ENCODE results near the gene KLHL25. TPM values are rescaled to one million over a fixed set of nuclear protein-coding genes. Genes with fewer than 3 reads are reported as not detected.
"Not testable (repeated sequence)": the region's sequence is repeated elsewhere in the genome, so short reads cannot be mapped to it uniquely, and the experiment has no call there.

Gene KLHL25
- total RNA-seq, 1 donor from 2014 or later = 45.1 TPM

GRCh38 chr15:85831415-85832113 is 36.8 kb upstream of the KLHL25 start:
- DNase-seq = peak; percentile 82
- Mint-ChIP-seq H3K27me3 (ENCODE audit: unreplicated experiment) (peaks cover 17% of the 10 kb centered on the region), H3K36me3 (ENCODE audit: unreplicated experiment) (no peaks in the 10 kb centered on the region), H3K9me3 (ENCODE audit: unreplicated experiment) (peaks cover 16% of the 10 kb centered on the region), H3K27ac (ENCODE audit: unreplicated experiment) (peak overlapping the region; percentile 89), H3K4me3 (ENCODE audit: unreplicated experiment) (peak overlapping the region; percentile 59), H3K4me1 (ENCODE audit: low read depth, unreplicated experiment) (peaks cover 36% of the 10 kb centered on the region)
- TF ChIP-seq, protein P1, sequence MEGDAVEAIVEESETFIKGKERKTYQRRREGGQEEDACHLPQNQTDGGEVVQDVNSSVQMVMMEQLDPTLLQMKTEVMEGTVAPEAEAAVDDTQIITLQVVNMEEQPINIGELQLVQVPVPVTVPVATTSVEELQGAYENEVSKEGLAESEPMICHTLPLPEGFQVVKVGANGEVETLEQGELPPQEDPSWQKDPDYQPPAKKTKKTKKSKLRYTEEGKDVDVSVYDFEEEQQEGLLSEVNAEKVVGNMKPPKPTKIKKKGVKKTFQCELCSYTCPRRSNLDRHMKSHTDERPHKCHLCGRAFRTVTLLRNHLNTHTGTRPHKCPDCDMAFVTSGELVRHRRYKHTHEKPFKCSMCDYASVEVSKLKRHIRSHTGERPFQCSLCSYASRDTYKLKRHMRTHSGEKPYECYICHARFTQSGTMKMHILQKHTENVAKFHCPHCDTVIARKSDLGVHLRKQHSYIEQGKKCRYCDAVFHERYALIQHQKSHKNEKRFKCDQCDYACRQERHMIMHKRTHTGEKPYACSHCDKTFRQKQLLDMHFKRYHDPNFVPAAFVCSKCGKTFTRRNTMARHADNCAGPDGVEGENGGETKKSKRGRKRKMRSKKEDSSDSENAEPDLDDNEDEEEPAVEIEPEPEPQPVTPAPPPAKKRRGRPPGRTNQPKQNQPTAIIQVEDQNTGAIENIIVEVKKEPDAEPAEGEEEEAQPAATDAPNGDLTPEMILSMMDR (IDR thresholded peaks at IDR 0.05; ENCODE audit: partially characterized antibody, unreplicated experiment) = peak; percentile 39

DNA sequence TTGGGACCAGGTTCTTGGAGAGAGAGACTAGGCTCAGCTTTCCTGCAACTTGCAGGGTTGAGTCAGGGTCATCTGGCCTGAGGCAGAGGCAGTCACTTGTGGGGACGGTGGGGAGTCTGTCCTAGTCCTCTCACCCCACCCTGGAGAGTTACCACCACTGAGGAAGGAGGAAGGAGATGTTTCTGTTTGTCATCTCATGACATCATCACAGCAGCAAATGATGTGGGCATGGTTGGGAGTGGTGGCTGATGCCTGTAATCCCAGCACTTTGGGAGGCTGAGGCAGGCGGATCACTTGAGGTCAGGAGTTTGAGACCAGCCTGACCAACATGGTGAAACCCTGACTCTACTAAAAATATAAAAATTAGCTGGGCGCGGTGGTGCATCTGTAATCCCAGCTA is 35.0 kb upstream of the KLHL25 start:
- not testable (repeated sequence) for DNase-seq; H3K36me3 Mint-ChIP-seq (ENCODE audit: unreplicated experiment)
- peak overlapping the region; percentile 98 for H3K27ac Mint-ChIP-seq (ENCODE audit: unreplicated experiment)

GRCh38 chr15:85828874-85829273 is 34.1 kb upstream of the KLHL25 start:
- peak overlapping the region; percentile 98 for H3K27ac Mint-ChIP-seq (ENCODE audit: unreplicated experiment)
- H3K4me1 Mint-ChIP-seq (ENCODE audit: low read depth, unreplicated experiment) = peaks cover 57% of the 10 kb centered on the region
- H3K9me3 Mint-ChIP-seq (ENCODE audit: unreplicated experiment) = peaks cover 16% of the 10 kb centered on the region
- no peaks in the 10 kb centered on the region for H3K36me3 Mint-ChIP-seq (ENCODE audit: unreplicated experiment)
- peak; percentile 46 for DNase-seq
- TF ChIP-seq, protein P1 (IDR thresholded peaks at IDR 0.05; ENCODE audit: partially characterized antibody, unreplicated experiment) = no peak
- peaks cover 15% of the 10 kb centered on the region for H3K27me3 Mint-ChIP-seq (ENCODE audit: unreplicated experiment)
- H3K4me3 Mint-ChIP-seq (ENCODE audit: unreplicated experiment) = peak overlapping the region; percentile 64

More for the DNA sequence above, 35.0 kb upstream of the KLHL25 start:
- peaks cover 18% of the 10 kb centered on the region for H3K27me3 Mint-ChIP-seq (ENCODE audit: unreplicated experiment)
- peaks cover 16% of the 10 kb centered on the region for H3K9me3 Mint-ChIP-seq (ENCODE audit: unreplicated experiment)
- H3K4me3 Mint-ChIP-seq (ENCODE audit: unreplicated experiment) = peak overlapping the region; percentile 64
- peaks cover 53% of the 10 kb centered on the region for H3K4me1 Mint-ChIP-seq (ENCODE audit: low read depth, unreplicated experiment)

GRCh38 chr15:85828126-85828525 is 33.4 kb upstream of the KLHL25 start:
- H3K4me3 Mint-ChIP-seq (ENCODE audit: unreplicated experiment) = no peak overlapping the region
- DNase-seq = no peak
- peaks cover 55% of the 10 kb centered on the region for H3K4me1 Mint-ChIP-seq (ENCODE audit: low read depth, unreplicated experiment)
- TF ChIP-seq, protein P1 (IDR thresholded peaks at IDR 0.05; ENCODE audit: partially characterized antibody, unreplicated experiment) = no peak
- peaks cover 16% of the 10 kb centered on the region for H3K9me3 Mint-ChIP-seq (ENCODE audit: unreplicated experiment)
- peaks cover 13% of the 10 kb centered on the region for H3K27me3 Mint-ChIP-seq (ENCODE audit: unreplicated experiment)
- peak overlapping the region; percentile 98 for H3K27ac Mint-ChIP-seq (ENCODE audit: unreplicated experiment)
- no peaks in the 10 kb centered on the region for H3K36me3 Mint-ChIP-seq (ENCODE audit: unreplicated experiment)

GRCh38 chr15:85826756-85827515 is 32.2 kb upstream of the KLHL25 start:
- Mint-ChIP-seq H3K4me3 (ENCODE audit: unreplicated experiment) (no peak overlapping the region), H3K27ac (ENCODE audit: unreplicated experiment) (peak overlapping the region; percentile 93), H3K27me3 (ENCODE audit: unreplicated experiment) (peaks cover 13% of the 10 kb centered on the region), H3K9me3 (ENCODE audit: unreplicated experiment) (peaks cover 15% of the 10 kb centered on the region), H3K4me1 (ENCODE audit: low read depth, unreplicated experiment) (peaks cover 54% of the 10 kb centered on the region), H3K36me3 (ENCODE audit: unreplicated experiment) (no peaks in the 10 kb centered on the region)
- no peak for DNase-seq
- TF ChIP-seq, protein P1 (IDR thresholded peaks at IDR 0.05; ENCODE audit: partially characterized antibody, unreplicated experiment) = no peak
